WTC11 (cell line): Measurements from ENCODE around the gene MESP2. TPM values are rescaled to one million over a fixed set of nuclear protein-coding genes. Genes with fewer than 3 reads are reported as not detected.

Experiments used
- ATAC-seq: fragments of 200-7000 bp; cut with Tn5 transposase; 2 replicates; pipeline ENCODE4 v1.10.0; 2021; ENCODE audit warnings: mild to moderate bottlenecking, moderate library complexity
- CTCF ChIA-PET: fragments of 300-600 bp; sonication (Branson Sonifier 250); formaldehyde crosslinking; loops from one replicate; lab custom pipeline; 2021; ENCODE audit warnings: antibody characterized with exemption; lab: Charles Lee
- POLR2A ChIA-PET: fragments of 350-600 bp; sonication (Branson Sonifier 250); formaldehyde crosslinking; loops from one replicate; lab custom pipeline; 2021; ENCODE audit warnings: antibody characterized with exemption; lab: Charles Lee
- DNase-seq: peaks from one replicate; pipeline ENCODE4 v3.0.0; 2021; ENCODE audit warnings: low spot score
- H3K27ac Mint-ChIP-seq: 2 replicates; pipeline ENCODE4 v1.8.0; 2021; ENCODE audit warnings: mixed read lengths
- H3K27me3 Mint-ChIP-seq: 2 replicates; pipeline ENCODE4 v1.8.0; 2021; ENCODE audit warnings: low read depth, mild to moderate bottlenecking, moderate library complexity, mixed read lengths
- H3K36me3 Mint-ChIP-seq: 2 replicates; pipeline ENCODE4 v1.8.0; 2021; ENCODE audit warnings: mixed read lengths
- H3K4me1 Mint-ChIP-seq: 2 replicates; pipeline ENCODE4 v1.8.0; 2022; ENCODE audit warnings: mixed read lengths
- H3K4me3 Mint-ChIP-seq: 2 replicates; pipeline ENCODE4 v1.8.0; 2021; ENCODE audit warnings: mild to moderate bottlenecking, moderate library complexity, mixed read lengths
- H3K9me3 Mint-ChIP-seq: 2 replicates; pipeline ENCODE4 v1.8.0; 2021; ENCODE audit warnings: mixed read lengths
- CBFB ChIP-seq: sonication (generic); formaldehyde crosslinking; IDR thresholded peaks from 2 replicates; pipeline ENCODE4 v1.8.1; 2022; ENCODE audit warnings: mild to moderate bottlenecking, low read depth, missing genetic modification reagents
- CREB1 ChIP-seq: sonication (generic); formaldehyde crosslinking; IDR thresholded peaks from 2 replicates; pipeline ENCODE4 v1.8.0; 2023; ENCODE audit warnings: mild to moderate bottlenecking, missing genetic modification reagents
- CREM ChIP-seq: sonication (generic); formaldehyde crosslinking; IDR thresholded peaks from 2 replicates; pipeline ENCODE4 v1.8.1; 2022; ENCODE audit warnings: mild to moderate bottlenecking, missing genetic modification reagents, moderate library complexity
- EMX1 ChIP-seq: fragments of 250-450 bp; sonication (Bioruptor Pico); IDR thresholded peaks from 2 replicates; pipeline ENCODE4 v1.8.0; 2021; ENCODE audit warnings: mild to moderate bottlenecking
- FOXJ3 ChIP-seq: sonication (generic); formaldehyde crosslinking; IDR thresholded peaks from 2 replicates; pipeline ENCODE4 v1.9.0; 2021; ENCODE audit warnings: missing genetic modification reagents, mild to moderate bottlenecking, borderline replicate concordance
- MXD4 ChIP-seq: fragments of 250-450 bp; sonication (Bioruptor Pico); IDR thresholded peaks from 2 replicates; pipeline ENCODE4 v1.8.0; 2021; ENCODE audit warnings: mild to moderate bottlenecking, moderate library complexity, borderline replicate concordance
- MYBL2 ChIP-seq: sonication (generic); formaldehyde crosslinking; IDR thresholded peaks from 2 replicates; pipeline ENCODE4 v1.8.1; 2023; ENCODE audit warnings: mild to moderate bottlenecking, moderate library complexity, missing genetic modification reagents
- NR3C1 ChIP-seq: sonication (generic); formaldehyde crosslinking; conservative IDR thresholded peaks from 2 replicates; pipeline ENCODE4 v1.8.1; 2023; ENCODE audit warnings: low read depth, mild to moderate bottlenecking, missing genetic modification reagents
- RELA ChIP-seq: sonication (generic); formaldehyde crosslinking; IDR thresholded peaks from 2 replicates; pipeline ENCODE4 v1.8.1; 2022; ENCODE audit warnings: missing genetic modification reagents, mild to moderate bottlenecking, borderline replicate concordance
- SMAD4 ChIP-seq: sonication (generic); formaldehyde crosslinking; IDR thresholded peaks from 2 replicates; pipeline ENCODE4 v1.8.0; 2022; ENCODE audit warnings: mild to moderate bottlenecking, missing genetic modification reagents
- TCF7 ChIP-seq: sonication (generic); formaldehyde crosslinking; IDR thresholded peaks from 2 replicates; pipeline ENCODE4 v1.8.0; 2022; ENCODE audit warnings: mild to moderate bottlenecking, low read depth, missing genetic modification reagents, moderate library complexity
- ZNF121 ChIP-seq: sonication (generic); formaldehyde crosslinking; IDR thresholded peaks from 2 replicates; pipeline ENCODE4 v1.8.0; 2023; ENCODE audit warnings: missing genetic modification reagents
- ZNF219 ChIP-seq: sonication (generic); formaldehyde crosslinking; IDR thresholded peaks from 2 replicates; pipeline ENCODE4 v1.8.0; 2023; ENCODE audit warnings: missing genetic modification reagents, mild to moderate bottlenecking, borderline replicate concordance
- ZNF232 ChIP-seq: sonication (generic); formaldehyde crosslinking; IDR thresholded peaks from 2 replicates; pipeline ENCODE4 v1.8.0; 2022; ENCODE audit warnings: mild to moderate bottlenecking, missing genetic modification reagents
- ZNF396 ChIP-seq: fragments of 250-450 bp; sonication (Bioruptor Pico); IDR thresholded peaks from 2 replicates; pipeline ENCODE4 v1.8.0; 2021; ENCODE audit warnings: mild to moderate bottlenecking, moderate library complexity, borderline replicate concordance
- total RNA-seq: library from RNA; stranded (reverse); gene quantifications from 3 replicates; pipeline ENCODE4 v1.2.3, GENCODE V29; 2021
- TF ChIP-seq, protein P1 (sequence below): sonication (generic); formaldehyde crosslinking; IDR thresholded peaks from 2 replicates; pipeline ENCODE4 v1.8.1; 2022; ENCODE audit warnings: missing genetic modification reagents, borderline replicate concordance
- TF ChIP-seq, protein P2 (sequence below): sonication (generic); formaldehyde crosslinking; IDR thresholded peaks from 2 replicates; pipeline ENCODE4 v1.8.0; 2023; ENCODE audit warnings: missing genetic modification reagents
- TF ChIP-seq, protein P3 (sequence below): sonication (generic); formaldehyde crosslinking; conservative IDR thresholded peaks from 2 replicates; pipeline ENCODE4 v1.8.1; 2023; ENCODE audit warnings: mild to moderate bottlenecking, low read depth, missing genetic modification reagents, moderate library complexity
- TF ChIP-seq, protein P4 (sequence below): sonication (generic); formaldehyde crosslinking; IDR thresholded peaks from 2 replicates; pipeline ENCODE4 v1.8.0; 2023; ENCODE audit warnings: mild to moderate bottlenecking, missing genetic modification reagents
- TF ChIP-seq, protein P5 (sequence below): sonication (generic); formaldehyde crosslinking; IDR thresholded peaks from 2 replicates; pipeline ENCODE4 v1.8.1; 2023; ENCODE audit warnings: mild to moderate bottlenecking, missing genetic modification reagents
- TF ChIP-seq, protein P6 (sequence below): sonication (generic); formaldehyde crosslinking; IDR thresholded peaks from 2 replicates; pipeline ENCODE4 v1.8.1; 2023; ENCODE audit warnings: mild to moderate bottlenecking, missing genetic modification reagents, moderate library complexity
- TF ChIP-seq, protein P7 (sequence below): sonication (generic); formaldehyde crosslinking; IDR thresholded peaks from 2 replicates; pipeline ENCODE4 v1.8.0; 2022; ENCODE audit warnings: mild to moderate bottlenecking, missing genetic modification reagents

MESP2 gene
- total RNA-seq, 1 experiment from 2014 or later = 0.68 TPM

DNA sequence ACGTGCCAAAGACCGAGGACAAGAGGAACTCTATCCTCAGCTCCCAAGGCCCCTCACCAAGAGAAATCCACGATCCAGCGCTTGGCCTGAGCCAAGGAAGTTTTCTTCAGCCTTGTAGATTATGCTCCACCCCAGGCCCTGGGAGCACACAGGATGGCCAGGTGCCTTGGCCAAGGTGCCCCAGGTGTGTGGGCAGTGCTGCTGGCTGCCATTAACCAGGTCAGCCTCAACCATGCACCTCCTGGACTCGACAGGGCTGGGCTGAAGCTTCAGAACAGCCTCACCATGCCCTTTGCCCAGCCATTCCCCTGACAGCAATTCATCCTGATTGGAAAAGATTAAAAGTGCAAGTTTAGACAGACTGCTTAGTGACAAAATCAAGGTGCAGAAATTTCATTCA lies 14.2 kb upstream of the MESP2 start:
- no peak for DNase-seq
- CTCF ChIA-PET = interaction anchor here (1.1 to 3.9 kb wide), 13 partner anchors 11 to 341 kb away, joined by 3 to 214 read pairs (median 16); partner anchors contain the start of genes IDH2, MESP1 and MESP2
- no peak for ATAC-seq
- Mint-ChIP-seq H3K4me1 (peaks cover 13% of the 10 kb centered on the region), H3K36me3 (no peaks in the 10 kb centered on the region), H3K27me3 (no peaks in the 10 kb centered on the region; the same call in 1 of the 2 replicates), H3K27ac (no peak overlapping the region), H3K9me3 (no peaks in the 10 kb centered on the region), H3K4me3 (no peak overlapping the region)
- TF ChIP-seq CREB1 (no peak), ZNF232 (CRISPR knock-in tag) (no peak), SMAD4 (CRISPR knock-in tag) (no peak), CBFB (CRISPR knock-in tag) (no peak)
- POLR2A ChIA-PET = no interaction called here

DNA sequence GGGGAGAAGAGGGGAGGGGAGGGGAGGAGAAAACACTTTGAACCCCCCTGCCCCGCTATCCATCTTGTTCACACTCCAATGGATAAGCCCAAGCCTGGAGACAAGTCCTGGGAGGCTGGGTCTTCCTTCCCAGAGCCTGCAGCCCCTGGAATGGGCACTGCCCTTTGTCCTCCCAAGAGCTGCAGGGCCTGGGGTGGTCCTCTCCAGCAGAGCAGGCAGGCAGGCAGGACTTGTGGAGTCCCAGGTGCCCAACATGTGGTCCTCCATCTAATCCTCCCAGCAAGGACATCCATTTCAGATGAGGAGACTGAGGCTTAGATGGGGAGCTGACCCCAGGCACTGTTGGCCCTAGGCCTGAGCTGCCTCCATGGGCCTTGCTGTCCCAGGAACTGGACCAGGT lies 10.4 kb upstream of the MESP2 start:
- ChIA-PET CTCF (interaction anchor here (1.9 kb wide), 1 partner anchor 109 kb away, joined by 7 read pairs; no protein-coding TSS in a partner anchor), POLR2A (no interaction called here)
- DNase-seq (no peak), ATAC-seq (no peak)
- Mint-ChIP-seq H3K4me1 (peaks cover 2% of the 10 kb centered on the region), H3K36me3 (no peaks in the 10 kb centered on the region), H3K4me3 (no peak overlapping the region), H3K9me3 (no peaks in the 10 kb centered on the region), H3K27ac (no peak overlapping the region), H3K27me3 (no peaks in the 10 kb centered on the region)
- TF ChIP-seq, protein P1, sequence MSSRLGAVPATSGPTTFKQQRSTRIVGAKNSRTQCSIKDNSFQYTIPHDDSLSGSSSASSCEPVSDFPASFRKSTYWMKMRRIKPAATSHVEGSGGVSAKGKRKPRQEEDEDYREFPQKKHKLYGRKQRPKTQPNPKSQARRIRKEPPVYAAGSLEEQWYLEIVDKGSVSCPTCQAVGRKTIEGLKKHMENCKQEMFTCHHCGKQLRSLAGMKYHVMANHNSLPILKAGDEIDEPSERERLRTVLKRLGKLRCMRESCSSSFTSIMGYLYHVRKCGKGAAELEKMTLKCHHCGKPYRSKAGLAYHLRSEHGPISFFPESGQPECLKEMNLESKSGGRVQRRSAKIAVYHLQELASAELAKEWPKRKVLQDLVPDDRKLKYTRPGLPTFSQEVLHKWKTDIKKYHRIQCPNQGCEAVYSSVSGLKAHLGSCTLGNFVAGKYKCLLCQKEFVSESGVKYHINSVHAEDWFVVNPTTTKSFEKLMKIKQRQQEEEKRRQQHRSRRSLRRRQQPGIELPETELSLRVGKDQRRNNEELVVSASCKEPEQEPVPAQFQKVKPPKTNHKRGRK = no peak
- TF ChIP-seq MYBL2 (CRISPR knock-in tag) (no peak), FOXJ3 (CRISPR knock-in tag) (no peak), MXD4 (CRISPR knock-in tag) (no peak), EMX1 (no peak), CREM (CRISPR knock-in tag) (no peak), TCF7 (CRISPR knock-in tag) (no peak), ZNF121 (CRISPR knock-in tag) (no peak), NR3C1 (CRISPR knock-in tag) (no peak), RELA (no peak), ZNF396 (CRISPR knock-in tag) (no peak), ZNF219 (CRISPR knock-in tag) (no peak)
- TF ChIP-seq, protein P2, sequence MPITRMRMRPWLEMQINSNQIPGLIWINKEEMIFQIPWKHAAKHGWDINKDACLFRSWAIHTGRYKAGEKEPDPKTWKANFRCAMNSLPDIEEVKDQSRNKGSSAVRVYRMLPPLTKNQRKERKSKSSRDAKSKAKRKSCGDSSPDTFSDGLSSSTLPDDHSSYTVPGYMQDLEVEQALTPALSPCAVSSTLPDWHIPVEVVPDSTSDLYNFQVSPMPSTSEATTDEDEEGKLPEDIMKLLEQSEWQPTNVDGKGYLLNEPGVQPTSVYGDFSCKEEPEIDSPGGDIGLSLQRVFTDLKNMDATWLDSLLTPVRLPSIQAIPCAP (CRISPR knock-in tag) = no peak
- TF ChIP-seq, protein P3, sequence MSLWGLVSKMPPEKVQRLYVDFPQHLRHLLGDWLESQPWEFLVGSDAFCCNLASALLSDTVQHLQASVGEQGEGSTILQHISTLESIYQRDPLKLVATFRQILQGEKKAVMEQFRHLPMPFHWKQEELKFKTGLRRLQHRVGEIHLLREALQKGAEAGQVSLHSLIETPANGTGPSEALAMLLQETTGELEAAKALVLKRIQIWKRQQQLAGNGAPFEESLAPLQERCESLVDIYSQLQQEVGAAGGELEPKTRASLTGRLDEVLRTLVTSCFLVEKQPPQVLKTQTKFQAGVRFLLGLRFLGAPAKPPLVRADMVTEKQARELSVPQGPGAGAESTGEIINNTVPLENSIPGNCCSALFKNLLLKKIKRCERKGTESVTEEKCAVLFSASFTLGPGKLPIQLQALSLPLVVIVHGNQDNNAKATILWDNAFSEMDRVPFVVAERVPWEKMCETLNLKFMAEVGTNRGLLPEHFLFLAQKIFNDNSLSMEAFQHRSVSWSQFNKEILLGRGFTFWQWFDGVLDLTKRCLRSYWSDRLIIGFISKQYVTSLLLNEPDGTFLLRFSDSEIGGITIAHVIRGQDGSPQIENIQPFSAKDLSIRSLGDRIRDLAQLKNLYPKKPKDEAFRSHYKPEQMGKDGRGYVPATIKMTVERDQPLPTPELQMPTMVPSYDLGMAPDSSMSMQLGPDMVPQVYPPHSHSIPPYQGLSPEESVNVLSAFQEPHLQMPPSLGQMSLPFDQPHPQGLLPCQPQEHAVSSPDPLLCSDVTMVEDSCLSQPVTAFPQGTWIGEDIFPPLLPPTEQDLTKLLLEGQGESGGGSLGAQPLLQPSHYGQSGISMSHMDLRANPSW (CRISPR knock-in tag) = no peak
- TF ChIP-seq, protein P4, sequence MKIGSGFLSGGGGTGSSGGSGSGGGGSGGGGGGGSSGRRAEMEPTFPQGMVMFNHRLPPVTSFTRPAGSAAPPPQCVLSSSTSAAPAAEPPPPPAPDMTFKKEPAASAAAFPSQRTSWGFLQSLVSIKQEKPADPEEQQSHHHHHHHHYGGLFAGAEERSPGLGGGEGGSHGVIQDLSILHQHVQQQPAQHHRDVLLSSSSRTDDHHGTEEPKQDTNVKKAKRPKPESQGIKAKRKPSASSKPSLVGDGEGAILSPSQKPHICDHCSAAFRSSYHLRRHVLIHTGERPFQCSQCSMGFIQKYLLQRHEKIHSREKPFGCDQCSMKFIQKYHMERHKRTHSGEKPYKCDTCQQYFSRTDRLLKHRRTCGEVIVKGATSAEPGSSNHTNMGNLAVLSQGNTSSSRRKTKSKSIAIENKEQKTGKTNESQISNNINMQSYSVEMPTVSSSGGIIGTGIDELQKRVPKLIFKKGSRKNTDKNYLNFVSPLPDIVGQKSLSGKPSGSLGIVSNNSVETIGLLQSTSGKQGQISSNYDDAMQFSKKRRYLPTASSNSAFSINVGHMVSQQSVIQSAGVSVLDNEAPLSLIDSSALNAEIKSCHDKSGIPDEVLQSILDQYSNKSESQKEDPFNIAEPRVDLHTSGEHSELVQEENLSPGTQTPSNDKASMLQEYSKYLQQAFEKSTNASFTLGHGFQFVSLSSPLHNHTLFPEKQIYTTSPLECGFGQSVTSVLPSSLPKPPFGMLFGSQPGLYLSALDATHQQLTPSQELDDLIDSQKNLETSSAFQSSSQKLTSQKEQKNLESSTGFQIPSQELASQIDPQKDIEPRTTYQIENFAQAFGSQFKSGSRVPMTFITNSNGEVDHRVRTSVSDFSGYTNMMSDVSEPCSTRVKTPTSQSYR (CRISPR knock-in tag) = no peak
- TF ChIP-seq, protein P5, sequence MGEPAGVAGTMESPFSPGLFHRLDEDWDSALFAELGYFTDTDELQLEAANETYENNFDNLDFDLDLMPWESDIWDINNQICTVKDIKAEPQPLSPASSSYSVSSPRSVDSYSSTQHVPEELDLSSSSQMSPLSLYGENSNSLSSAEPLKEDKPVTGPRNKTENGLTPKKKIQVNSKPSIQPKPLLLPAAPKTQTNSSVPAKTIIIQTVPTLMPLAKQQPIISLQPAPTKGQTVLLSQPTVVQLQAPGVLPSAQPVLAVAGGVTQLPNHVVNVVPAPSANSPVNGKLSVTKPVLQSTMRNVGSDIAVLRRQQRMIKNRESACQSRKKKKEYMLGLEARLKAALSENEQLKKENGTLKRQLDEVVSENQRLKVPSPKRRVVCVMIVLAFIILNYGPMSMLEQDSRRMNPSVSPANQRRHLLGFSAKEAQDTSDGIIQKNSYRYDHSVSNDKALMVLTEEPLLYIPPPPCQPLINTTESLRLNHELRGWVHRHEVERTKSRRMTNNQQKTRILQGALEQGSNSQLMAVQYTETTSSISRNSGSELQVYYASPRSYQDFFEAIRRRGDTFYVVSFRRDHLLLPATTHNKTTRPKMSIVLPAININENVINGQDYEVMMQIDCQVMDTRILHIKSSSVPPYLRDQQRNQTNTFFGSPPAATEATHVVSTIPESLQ (CRISPR knock-in tag) = no peak
- TF ChIP-seq, protein P6, sequence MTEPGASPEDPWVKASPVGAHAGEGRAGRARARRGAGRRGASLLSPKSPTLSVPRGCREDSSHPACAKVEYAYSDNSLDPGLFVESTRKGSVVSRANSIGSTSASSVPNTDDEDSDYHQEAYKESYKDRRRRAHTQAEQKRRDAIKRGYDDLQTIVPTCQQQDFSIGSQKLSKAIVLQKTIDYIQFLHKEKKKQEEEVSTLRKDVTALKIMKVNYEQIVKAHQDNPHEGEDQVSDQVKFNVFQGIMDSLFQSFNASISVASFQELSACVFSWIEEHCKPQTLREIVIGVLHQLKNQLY (CRISPR knock-in tag) = no peak
- TF ChIP-seq, protein P7, sequence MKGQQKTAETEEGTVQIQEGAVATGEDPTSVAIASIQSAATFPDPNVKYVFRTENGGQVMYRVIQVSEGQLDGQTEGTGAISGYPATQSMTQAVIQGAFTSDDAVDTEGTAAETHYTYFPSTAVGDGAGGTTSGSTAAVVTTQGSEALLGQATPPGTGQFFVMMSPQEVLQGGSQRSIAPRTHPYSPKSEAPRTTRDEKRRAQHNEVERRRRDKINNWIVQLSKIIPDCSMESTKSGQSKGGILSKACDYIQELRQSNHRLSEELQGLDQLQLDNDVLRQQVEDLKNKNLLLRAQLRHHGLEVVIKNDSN = no peak
